ENCODE data around the gene NDE1.

GRCh38 chr16:15708997-15709396 lies 59.0 kb downstream of the NDE1 start:
- TF ChIP-seq POLR2A (IDR thresholded peaks at IDR 0.05; ENCODE audit: low read depth) (no peak), EP300 (IDR thresholded peaks at IDR 0.05) (no peak), CTCF (IDR thresholded peaks at IDR 0.05) (no peak)

All from esophagus muscularis mucosa (tissue), 4 donors.